Astrocyte (in vitro differentiated cells and primary cell): ENCODE results near the gene B4GALT1. TPM values are rescaled to one million over a fixed set of nuclear protein-coding genes. Genes with fewer than 3 reads are reported as not detected.

ENCODE experiments used
- DNase-seq: peaks from one replicate; pipeline ENCODE4 v3.0.0-alpha.2; 2010; ENCODE audit warnings: low read depth
- FAIRE-seq: peaks from 2 replicates; lab custom pipeline; 2011; peaks lifted over from hg19 to GRCh38; lab: Jason Lieb, UNC
- H2AFZ ChIP-seq: 2 replicates; pipeline ENCODE4 v1.6.0; 2012; ENCODE audit warnings: low read depth, low read length, inconsistent platforms
- H3K27ac ChIP-seq: 2 replicates; pipeline ENCODE4 v1.5.1; 2011; ENCODE audit warnings: low read depth, low read length, inconsistent platforms
- H3K27me3 ChIP-seq: 2 replicates; pipeline ENCODE4 v1.6.0; 2011; ENCODE audit warnings: low read length, inconsistent platforms; ENCODE audit not compliant: insufficient read depth
- H3K36me3 ChIP-seq: 2 replicates; pipeline ENCODE4 v1.5.1; 2011; ENCODE audit warnings: low read length, inconsistent platforms; ENCODE audit not compliant: insufficient read depth
- H3K4me1 ChIP-seq: 2 replicates; pipeline ENCODE4 v1.5.1; 2011; ENCODE audit warnings: low read length, inconsistent platforms; ENCODE audit not compliant: insufficient read depth
- H3K4me2 ChIP-seq: 2 replicates; pipeline ENCODE4 v1.6.0; 2012; ENCODE audit warnings: low read length, inconsistent platforms
- H3K4me3 ChIP-seq: 2 replicates; pipeline ENCODE4 v1.5.1; 2011; ENCODE audit warnings: low read depth, mild to moderate bottlenecking, low read length, inconsistent platforms; ENCODE audit not compliant: insufficient read depth
- H3K79me2 ChIP-seq: 2 replicates; pipeline ENCODE4 v1.6.0; 2012; ENCODE audit warnings: mild to moderate bottlenecking, low read length, inconsistent platforms; ENCODE audit not compliant: insufficient read depth
- H3K9ac ChIP-seq: 2 replicates; pipeline ENCODE4 v1.6.0; 2012; ENCODE audit warnings: mild to moderate bottlenecking, low read length, inconsistent platforms
- H3K9me3 ChIP-seq: 2 replicates; pipeline ENCODE4 v1.5.1; 2012; ENCODE audit warnings: low read depth, mild to moderate bottlenecking, low read length, inconsistent platforms; ENCODE audit not compliant: insufficient read depth
- H4K20me1 ChIP-seq: 2 replicates; pipeline ENCODE4 v1.6.0; 2012; ENCODE audit warnings: low read length, inconsistent platforms; ENCODE audit not compliant: insufficient read depth
- H3K27ac Mint-ChIP-seq: one replicate; pipeline ENCODE4 v1.8.0; 2021; ENCODE audit warnings: mild to moderate bottlenecking, mixed read lengths; ENCODE audit not compliant: unreplicated experiment
- H3K27me3 Mint-ChIP-seq: one replicate; pipeline ENCODE4 v1.8.0; 2021; ENCODE audit warnings: low read depth, mixed read lengths; ENCODE audit not compliant: unreplicated experiment
- H3K36me3 Mint-ChIP-seq: one replicate; pipeline ENCODE4 v1.8.0; 2021; ENCODE audit warnings: low read depth, mixed read lengths; ENCODE audit not compliant: unreplicated experiment
- H3K4me1 Mint-ChIP-seq: one replicate; pipeline ENCODE4 v1.8.0; 2021; ENCODE audit warnings: low read depth, mixed read lengths; ENCODE audit not compliant: unreplicated experiment
- H3K4me3 Mint-ChIP-seq: one replicate; pipeline ENCODE4 v1.8.0; 2021; ENCODE audit warnings: mild to moderate bottlenecking, moderate library complexity, mixed read lengths; ENCODE audit not compliant: unreplicated experiment
- H3K9me3 Mint-ChIP-seq: one replicate; pipeline ENCODE4 v1.8.0; 2021; ENCODE audit warnings: mild to moderate bottlenecking, mixed read lengths; ENCODE audit not compliant: unreplicated experiment
- CTCF ChIP-seq: IDR thresholded peaks from 2 replicates; pipeline ENCODE4 v1.5.1; 2011; ENCODE audit warnings: low read depth, mild to moderate bottlenecking, inconsistent platforms, low read length, moderate library complexity; ENCODE audit not compliant: insufficient read depth
- EZH2 ChIP-seq: IDR thresholded peaks from 2 replicates; pipeline ENCODE4 v1.6.1; 2012; ENCODE audit warnings: mild to moderate bottlenecking, low read length, inconsistent platforms; ENCODE audit not compliant: insufficient read depth
- total RNA-seq: library from RNA; stranded (reverse); gene quantifications from 2 replicates; pipeline ENCODE4 v1.2.1, GENCODE V29; 2021

B4GALT1 gene
- total RNA-seq, 1 donor from 2014 or later: 93.1 TPM

- no peak for DNase-seq
- no peaks in the 10 kb centered on the region for H3K27me3 Mint-ChIP-seq
- Histone ChIP-seq H3K27ac (no peak overlapping the region), H3K79me2 (no peaks in the 10 kb centered on the region), H3K4me1 (peaks cover 8% of the 10 kb centered on the region), H3K27me3 (no peaks in the 10 kb centered on the region), H3K9ac (no peak overlapping the region), H3K9me3 (no peaks in the 10 kb centered on the region), H2AFZ (no peak overlapping the region), H4K20me1 (peaks cover 17% of the 10 kb centered on the region), H3K4me2 (no peak overlapping the region), H3K4me3 (no peak overlapping the region), H3K36me3 (peaks cover 11% of the 10 kb centered on the region)
- no peaks in the 10 kb centered on the region for H3K9me3 Mint-ChIP-seq
- no peak overlapping the region for H3K27ac Mint-ChIP-seq
- no peak overlapping the region for H3K4me3 Mint-ChIP-seq
- FAIRE-seq: no peak
- TF ChIP-seq CTCF: no peak
- TF ChIP-seq EZH2: no peak
- H3K36me3 Mint-ChIP-seq: peaks cover 21% of the 10 kb centered on the region
- H3K4me1 Mint-ChIP-seq: peaks cover 19% of the 10 kb centered on the region
Measured at GRCh38 chr9:33114746-33115145, 52.4 kb downstream of the B4GALT1 start.

GRCh38 chr9:33113799-33114547 lies 53.2 kb downstream of the B4GALT1 start:
- Mint-ChIP-seq H3K27me3 (no peaks in the 10 kb centered on the region), H3K36me3 (peaks cover 21% of the 10 kb centered on the region), H3K4me1 (peaks cover 22% of the 10 kb centered on the region), H3K27ac (no peak overlapping the region), H3K9me3 (no peaks in the 10 kb centered on the region), H3K4me3 (no peak overlapping the region)
- no peak for TF ChIP-seq CTCF
- no peak for TF ChIP-seq EZH2
- no peak overlapping the region for H3K27ac ChIP-seq
- H3K9me3 ChIP-seq: no peaks in the 10 kb centered on the region
- H3K79me2 ChIP-seq: no peaks in the 10 kb centered on the region
- H2AFZ ChIP-seq: no peak overlapping the region
- DNase-seq (no peak), FAIRE-seq (no peak)
- peaks cover 11% of the 10 kb centered on the region for H3K36me3 ChIP-seq
- peaks cover 14% of the 10 kb centered on the region for H4K20me1 ChIP-seq
- H3K9ac ChIP-seq: no peak overlapping the region
- no peaks in the 10 kb centered on the region for H3K27me3 ChIP-seq
- no peak overlapping the region for H3K4me3 ChIP-seq
- peaks cover 8% of the 10 kb centered on the region for H3K4me1 ChIP-seq
- no peak overlapping the region for H3K4me2 ChIP-seq

DNA sequence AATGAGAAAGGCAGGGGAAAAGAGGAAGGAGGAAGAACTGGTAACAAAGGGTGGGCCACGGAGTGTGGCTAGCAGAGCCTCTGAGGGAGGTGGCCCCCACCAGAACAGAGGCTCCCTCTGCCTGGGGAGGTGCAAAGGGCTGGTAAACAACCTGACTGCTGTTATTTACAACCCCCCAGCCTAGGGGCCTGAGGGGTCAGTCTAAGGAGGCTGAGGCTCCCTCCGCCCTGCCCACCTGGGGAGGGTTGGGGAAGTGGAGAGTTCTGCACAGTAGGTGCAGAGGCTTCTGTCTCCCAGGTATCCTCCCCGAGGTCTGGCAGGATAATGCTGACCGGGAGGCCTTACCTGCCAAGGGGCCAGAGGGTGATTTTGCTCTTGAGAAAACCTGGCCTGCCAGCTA lies 55.0 kb downstream of the B4GALT1 start:
- Mint-ChIP-seq H3K4me3 (no peak overlapping the region), H3K4me1 (peaks cover 25% of the 10 kb centered on the region), H3K36me3 (peaks cover 21% of the 10 kb centered on the region), H3K27ac (no peak overlapping the region), H3K27me3 (no peaks in the 10 kb centered on the region), H3K9me3 (no peaks in the 10 kb centered on the region)
- H4K20me1 ChIP-seq: peaks cover 7% of the 10 kb centered on the region
- H2AFZ ChIP-seq: no peak overlapping the region
- no peak for FAIRE-seq
- TF ChIP-seq EZH2: no peak
- no peak for TF ChIP-seq CTCF
- peaks cover 10% of the 10 kb centered on the region for H3K4me1 ChIP-seq
- H3K4me2 ChIP-seq: no peak overlapping the region
- H3K4me3 ChIP-seq: no peak overlapping the region
- no peaks in the 10 kb centered on the region for H3K79me2 ChIP-seq
- H3K9ac ChIP-seq: no peak overlapping the region
- no peak for DNase-seq
- H3K9me3 ChIP-seq: no peaks in the 10 kb centered on the region
- peaks cover 11% of the 10 kb centered on the region for H3K36me3 ChIP-seq
- no peaks in the 10 kb centered on the region for H3K27me3 ChIP-seq
- H3K27ac ChIP-seq: no peak overlapping the region
